HG02840 (cell line): ENCODE data around the gene SMIM44.

Experiments
- ATAC-seq: cut with Tn5 transposase; IDR thresholded peaks from one replicate; pipeline ENCODE4 v1.9.1; 2021; ENCODE audit warnings: mild to moderate bottlenecking, moderate library complexity, moderate number of reproducible peaks; ENCODE audit not compliant: unreplicated experiment, low FRiP score

Gene SMIM44

DNA sequence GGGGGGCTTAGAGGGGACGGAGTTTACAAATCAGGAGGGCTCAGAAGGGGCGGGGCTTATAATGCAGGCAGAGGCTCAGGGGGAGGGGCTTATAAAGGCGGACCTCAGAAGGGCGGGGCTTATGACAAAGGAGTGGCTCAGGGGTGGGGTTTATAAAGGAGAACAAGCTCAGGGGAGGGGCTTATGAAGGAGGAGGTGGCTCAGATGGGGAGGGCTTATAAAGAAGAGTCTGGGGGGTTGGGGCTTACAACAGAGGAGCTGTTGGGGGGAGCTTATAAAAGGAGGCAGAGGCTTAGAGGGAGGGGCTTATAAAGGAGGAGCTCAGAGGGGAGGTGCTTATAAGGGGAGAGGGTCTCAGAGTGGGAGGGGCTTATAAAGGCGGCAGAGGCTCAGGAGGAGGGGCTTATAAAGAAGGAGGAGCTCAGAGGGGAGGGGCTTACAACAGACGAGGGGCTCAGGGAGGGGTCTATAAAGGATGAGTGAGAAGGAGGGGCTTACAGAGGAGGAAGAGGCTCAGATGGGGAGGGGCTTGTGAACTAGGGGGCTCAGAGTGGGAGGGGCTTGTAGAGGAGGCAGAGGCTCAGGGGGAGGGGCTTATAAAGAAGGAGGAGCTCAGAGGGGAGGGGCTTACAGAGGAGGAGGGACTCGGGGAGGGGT lies 3.9 kb downstream of the SMIM44 start:
- ATAC-seq = no peak

DNA sequence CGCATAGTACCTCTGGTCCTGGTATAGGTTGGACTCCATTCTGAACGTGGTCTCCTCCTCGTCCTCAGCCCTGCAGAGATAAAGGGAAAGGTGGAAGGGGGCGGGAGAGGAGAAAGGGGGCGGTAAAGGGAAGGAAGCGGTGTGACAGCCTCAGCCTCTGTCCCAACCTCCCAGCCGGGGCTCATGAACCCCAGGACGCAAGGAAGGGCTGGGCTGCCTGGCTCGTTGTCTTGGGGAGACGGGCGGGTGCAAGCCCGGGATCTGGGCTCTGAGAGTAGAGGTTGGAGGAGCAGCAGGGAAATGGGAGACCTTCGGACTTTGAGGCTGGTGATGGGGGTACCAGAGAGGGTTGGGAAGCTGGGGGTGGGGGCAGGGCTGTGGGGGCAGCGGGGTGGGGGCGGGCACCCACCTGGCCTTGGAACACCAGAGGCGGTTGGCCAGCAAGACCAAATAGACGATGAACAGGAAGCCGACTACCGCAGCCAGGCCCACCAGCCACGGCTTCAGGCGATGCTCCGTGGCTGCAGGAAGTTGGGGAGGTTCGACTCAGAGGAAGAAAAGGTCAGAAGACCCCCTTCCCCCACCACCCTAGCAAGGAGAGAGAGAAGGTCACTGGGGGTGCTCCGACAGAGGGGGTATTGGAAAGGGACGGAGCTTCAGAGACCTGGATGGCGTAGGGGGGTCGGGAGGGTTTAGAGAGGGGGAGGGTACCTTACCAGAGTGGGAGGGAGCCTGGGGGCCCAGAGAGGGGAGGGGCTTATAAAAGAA lies 4.6 kb downstream of the SMIM44 start:
- ATAC-seq = no peak

DNA sequence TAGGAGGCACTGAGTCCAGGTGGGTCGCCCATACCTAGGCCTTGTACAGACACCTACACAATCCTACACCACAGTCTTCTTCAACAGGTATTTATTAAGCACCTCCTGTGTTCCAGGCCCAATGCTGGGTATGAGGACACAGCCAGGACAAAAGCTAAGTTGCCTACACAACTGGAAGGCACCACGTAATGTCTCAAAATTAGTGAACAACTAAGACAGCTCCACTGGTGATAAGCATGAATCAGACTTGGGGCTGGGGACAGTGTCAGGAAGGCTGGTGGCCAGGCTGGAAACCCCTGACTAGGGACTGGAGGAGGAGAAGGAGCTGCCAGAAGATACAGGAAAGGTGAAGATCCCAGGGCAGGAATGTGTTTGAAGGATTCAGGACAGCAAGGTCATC lies 5.3 kb downstream of the SMIM44 start:
- no peak for ATAC-seq

DNA sequence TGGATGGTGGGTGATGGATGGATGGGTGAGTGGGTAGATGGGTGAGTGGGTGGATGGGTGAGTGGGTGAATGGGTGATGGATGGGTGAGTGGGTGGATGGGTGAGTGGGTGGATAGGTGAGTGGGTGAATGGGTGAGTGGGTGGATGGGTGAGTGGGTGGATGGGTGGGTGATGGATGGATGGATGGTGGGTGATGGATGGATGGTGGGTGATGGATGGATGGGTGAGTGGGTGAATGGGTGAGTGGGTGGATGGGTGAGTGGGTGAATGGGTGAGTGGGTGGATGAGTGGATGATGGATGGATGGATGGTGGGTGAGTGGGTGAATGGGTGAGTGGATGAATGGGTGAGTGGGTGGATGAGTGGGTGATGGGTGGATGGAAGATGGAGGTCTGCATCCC lies 5.7 kb downstream of the SMIM44 start:
- ATAC-seq = no peak

DNA sequence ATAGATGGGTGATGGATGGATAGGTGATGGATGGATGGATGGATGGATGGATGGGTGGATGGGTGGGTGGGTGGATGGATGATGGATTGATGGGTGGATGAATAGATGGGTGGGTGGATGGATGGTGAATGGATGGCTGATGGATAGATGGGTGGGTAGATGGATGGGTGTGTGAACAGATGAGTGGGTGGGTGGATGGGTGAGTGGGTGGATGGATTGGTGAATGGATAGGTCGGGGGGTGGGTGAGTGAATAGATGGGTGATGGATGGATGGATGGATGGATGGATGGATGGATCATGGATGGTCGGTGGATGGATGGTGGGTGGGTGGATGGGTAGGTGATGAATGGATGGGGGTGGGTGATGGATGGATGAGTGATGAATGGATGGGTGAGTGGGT lies 6.4 kb downstream of the SMIM44 start:
- no peak for ATAC-seq

DNA sequence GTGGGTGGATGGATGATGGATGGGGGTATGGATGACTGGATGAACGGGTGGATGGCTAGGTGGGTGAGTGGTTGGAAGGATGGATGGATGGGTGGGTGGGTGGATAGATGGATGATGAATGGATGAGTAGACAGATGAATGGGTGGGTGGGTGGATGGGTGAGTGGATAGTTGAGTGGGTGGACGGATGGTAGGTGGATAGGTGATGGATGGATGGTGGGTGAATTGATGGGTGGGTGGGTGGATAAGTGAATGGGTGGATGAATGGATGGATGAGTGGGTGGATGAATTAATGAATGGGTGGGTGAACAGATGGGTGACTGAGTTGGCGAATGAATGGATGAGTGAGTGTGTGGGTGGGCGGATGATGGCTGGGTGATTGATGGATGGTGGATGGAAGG lies 7.8 kb downstream of the SMIM44 start:
- no peak for ATAC-seq

DNA sequence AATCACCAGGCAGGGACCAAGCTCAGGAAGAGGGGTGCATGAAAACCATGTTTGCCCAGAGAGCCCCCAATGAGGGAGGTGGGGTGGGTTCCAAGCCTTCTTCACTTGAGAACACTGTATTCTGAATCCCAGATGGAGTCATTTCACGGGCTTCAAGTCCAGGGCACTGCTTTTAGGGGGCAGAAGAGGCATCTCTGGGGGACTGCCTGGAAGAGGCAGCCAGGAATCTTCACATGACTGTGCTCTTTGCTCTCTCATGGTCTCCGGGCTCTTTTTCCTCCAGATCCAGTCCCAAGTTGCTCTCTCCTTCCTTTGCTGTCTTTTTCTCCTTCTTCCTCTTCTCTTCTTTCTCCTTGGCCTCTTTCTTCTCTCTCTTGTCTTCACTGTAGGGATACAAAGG lies 8.6 kb downstream of the SMIM44 start:
- no peak for ATAC-seq

DNA sequence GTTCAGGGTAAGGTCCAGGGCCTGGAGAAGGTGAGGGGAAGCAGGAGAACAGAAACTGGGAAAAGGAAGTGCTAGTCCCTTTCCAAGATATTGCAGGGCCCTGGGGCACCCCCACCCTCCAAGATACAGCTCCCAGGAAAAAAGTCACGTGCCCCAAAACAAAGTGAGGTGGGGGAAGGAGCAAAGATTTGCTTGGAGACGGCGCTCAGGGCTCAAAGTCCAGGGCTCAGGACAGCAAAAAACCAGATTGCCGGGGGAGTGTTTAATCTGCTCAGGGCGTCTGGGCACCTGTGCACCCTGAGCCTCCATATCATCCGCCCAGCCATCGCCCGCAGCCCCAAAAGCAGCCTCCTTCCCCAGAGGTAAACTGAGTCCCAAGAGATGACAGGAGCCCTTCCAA lies 9.2 kb downstream of the SMIM44 start:
- no peak for ATAC-seq

DNA sequence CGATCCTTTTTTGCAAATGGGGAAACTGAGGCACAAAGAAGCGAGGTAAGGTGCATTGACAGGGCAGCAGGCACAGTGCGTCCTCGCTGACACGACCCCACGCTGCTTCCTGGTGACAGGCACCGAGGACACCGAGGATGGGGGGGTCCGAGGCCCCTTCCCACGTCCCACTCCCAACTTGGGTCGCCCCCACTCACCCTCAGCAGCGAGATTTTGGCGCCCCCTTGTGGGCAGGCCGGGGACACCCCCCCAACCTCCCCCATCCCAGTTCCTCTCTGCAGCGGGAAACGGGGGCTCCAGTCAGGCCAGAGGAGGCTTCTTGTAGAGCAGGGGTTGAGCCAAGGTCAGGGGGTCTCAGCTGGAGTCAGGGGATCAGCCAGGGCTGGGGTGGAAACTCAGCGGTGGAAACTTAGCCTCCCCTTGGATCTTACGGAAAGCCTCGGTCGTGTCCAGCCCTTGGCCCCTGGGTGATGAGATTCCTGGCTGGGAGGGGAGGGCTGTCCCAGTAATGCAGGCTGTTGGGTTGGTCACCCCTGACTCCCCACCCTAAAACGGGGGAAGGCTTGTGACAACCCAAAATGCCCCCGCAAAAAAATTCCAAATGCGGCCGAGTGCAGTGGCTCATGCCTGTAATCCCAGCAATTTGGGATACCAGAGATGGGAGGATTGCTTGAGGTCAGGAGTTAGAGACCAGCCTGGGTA lies 11.1 kb downstream of the SMIM44 start:
- ATAC-seq = no peak

DNA sequence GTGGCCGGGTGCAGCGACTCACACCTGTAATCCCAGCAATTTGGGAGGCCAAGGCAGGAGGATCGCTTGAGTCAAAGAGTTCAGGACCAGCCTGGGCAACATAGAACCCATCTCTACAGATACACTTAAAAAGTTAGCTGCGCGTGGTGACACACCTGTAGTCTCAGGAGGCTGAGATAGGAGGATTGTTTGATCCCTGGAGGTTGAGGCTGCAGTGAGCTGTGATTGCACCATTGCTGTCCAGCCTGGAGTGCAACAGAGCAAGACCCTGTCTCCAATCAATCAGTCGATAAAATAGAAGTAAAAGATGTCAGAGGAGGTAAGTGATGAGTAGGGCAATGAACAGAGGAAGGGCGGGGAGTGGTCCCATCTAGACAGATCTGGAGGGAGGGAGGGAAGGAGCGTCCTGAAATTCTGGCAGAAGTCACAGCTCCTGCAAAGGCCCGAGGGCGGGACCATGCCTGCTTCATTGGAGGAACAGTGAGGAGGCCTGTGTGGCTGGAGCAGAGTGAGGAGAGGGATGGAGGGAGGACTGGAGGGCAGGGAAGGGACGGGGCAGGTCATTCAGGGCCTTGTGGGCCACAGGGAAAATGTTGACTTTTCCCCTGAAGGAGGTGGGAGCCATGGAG lies 12.6 kb downstream of the SMIM44 start:
- ATAC-seq = no peak

DNA sequence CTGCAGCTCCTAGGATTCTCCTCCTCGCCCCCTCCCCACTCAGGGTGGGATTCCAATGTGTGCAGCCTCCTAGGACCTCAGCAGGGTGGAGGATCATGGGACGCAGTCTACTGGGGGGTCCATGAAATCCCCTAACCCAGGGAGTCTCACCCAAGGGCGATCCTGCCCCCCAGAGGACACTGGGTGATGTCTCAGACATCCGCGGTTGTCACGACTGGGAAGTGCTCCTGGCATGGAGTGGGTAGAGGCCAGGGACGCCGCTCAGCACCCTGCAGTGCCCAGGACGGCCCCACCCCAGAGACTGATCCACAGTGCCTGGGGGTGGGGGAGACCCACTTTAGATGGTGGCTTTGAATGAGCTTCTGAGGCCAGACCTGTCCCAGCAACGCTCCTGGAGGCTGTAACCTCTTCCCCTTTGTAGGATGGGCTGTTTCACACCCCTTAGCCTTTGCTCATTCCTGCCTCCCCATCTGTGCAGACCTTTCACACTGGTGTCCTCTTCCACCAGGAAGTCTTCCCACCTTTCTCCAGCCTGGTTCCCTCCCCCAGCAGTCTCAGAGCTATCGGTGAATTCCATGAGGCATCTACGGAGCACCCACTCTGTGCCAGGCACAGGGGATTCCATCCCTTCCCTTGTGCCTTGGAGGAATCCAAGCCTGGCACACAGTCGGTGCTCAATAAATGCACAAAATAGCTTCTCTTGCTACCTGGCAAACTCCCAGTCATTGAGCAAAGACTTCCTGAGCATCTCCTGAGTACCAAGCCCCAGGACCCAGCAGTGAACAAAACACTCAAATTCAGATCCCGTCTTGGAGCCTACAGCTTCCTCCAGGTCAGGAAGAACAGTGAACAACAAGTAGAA lies 13.4 kb downstream of the SMIM44 start:
- ATAC-seq = no peak

DNA sequence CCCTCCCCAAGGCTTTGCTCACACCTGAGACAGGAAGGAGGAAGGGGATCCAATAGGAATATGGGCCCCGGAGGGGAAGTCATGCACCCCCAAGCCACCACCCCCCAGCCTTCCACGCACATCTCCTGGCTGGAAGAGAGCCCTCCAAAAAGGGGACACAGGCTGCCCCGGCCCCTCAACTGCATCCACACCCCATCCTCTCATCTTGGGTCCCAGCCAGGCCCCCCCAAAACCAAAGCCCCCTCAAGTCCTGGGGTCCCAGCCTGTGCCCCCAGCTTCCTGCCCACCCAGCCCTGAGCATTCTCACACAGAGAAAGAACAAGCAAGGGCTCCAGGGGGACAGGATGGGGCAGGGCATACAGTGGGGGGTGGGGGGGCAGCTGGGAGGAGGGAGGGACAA lies 15.0 kb downstream of the SMIM44 start:
- no peak for ATAC-seq

DNA sequence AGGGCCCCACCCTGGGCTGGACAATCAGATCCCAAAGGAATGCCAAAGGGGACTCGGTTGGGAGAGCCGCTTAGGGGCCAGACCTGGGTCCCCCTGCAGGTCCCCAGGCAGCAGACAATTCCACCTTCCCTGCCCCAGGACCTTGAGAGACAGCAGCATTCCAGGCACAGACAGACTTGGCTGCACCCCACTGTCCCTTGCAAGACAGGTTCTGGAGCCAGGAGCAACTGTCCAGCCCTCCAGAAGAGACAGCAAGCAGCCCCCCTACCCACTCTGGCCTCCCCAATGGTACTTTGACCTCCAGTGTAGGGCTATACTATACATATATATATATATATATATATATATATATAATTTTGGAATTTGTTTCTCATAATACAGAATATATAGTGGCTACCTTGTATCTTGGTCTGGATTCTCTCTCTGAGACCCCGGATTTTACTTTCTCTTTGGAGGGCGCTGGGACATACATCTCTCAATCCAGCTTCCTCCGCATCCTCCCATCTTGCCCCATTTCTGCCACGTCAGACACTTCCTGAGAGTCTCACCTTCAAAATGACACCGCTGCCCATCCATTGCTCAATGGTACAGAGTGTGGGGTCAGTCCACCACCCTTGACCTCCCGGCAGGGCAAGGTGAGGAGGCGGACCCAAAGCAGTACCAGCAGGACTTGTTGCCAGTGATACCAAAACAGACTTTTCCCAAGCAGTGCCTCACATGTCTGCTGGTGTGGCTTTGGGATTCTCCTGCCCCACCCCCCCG lies 15.6 kb downstream of the SMIM44 start:
- no peak for ATAC-seq

DNA sequence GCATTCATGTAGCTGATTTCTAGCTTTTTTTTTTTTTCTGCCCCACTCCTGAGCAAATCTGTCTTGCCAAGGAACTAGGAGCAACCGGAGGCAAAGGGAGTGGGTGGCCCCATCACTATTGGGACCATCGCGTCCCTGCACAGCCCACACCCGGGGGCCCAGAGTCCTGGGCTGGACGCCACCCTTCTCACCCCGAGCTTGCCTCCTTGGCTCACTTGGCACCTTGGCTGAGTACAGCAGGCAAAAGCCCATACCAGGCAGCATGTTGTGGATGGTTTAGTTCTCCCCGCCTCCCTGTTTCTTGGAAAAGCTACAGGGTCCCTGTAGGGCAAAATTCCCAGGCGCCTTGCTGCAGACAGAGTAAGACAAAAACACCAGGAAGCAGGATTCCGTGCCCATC lies 16.6 kb downstream of the SMIM44 start:
- ATAC-seq = no peak

DNA sequence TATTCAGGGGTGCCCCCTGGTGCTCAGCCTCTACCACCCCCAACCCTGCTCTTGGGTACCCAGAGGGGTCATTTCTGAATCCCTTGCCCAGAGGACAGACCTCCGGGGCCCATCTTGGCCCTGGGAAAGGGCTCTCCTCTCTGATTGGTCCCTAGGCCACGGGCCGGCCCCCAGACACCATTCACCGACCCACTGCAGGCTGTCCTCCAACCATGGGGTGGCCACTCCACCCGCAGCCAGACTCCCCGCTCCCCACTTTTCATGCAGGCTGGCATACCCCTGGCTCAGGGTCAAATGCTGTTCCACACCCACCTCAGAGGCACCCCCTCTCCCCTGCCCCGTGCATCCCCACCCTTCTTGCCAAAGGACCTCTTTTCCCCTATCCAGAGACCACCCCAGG lies 17.7 kb downstream of the SMIM44 start:
- ATAC-seq = no peak

DNA sequence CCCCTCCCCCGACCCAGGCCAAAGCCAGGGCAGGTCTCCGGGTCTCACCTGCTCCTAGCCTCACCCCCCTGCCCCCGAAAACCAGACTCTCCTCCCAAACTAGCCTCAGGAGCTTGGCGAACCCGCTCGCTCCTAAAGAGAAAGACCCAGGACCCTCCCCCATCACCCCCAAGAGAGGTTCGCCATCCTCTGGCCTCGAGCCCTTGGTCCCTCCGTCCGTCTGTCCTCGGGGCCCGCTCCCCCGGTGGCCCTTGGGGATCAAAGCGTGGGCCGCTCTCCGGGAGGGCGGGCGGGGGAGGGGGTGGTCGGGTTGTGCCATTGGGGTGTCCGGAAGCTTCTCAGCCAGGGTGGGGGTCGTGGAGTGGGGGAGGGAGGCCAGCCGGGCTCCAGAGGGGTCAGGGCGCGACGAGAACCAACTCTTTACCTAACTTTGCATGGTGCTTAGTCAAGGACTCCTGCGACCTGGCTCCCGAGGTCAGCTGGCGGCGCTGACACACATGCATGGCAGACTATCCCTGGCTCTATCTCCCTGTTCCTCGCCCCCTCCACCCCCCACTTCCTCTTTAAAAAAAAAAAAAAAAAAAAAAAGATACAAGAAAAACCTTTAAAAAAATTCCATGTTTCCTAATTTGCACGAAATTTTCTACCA lies 18.5 kb downstream of the SMIM44 start:
- ATAC-seq = no peak

DNA sequence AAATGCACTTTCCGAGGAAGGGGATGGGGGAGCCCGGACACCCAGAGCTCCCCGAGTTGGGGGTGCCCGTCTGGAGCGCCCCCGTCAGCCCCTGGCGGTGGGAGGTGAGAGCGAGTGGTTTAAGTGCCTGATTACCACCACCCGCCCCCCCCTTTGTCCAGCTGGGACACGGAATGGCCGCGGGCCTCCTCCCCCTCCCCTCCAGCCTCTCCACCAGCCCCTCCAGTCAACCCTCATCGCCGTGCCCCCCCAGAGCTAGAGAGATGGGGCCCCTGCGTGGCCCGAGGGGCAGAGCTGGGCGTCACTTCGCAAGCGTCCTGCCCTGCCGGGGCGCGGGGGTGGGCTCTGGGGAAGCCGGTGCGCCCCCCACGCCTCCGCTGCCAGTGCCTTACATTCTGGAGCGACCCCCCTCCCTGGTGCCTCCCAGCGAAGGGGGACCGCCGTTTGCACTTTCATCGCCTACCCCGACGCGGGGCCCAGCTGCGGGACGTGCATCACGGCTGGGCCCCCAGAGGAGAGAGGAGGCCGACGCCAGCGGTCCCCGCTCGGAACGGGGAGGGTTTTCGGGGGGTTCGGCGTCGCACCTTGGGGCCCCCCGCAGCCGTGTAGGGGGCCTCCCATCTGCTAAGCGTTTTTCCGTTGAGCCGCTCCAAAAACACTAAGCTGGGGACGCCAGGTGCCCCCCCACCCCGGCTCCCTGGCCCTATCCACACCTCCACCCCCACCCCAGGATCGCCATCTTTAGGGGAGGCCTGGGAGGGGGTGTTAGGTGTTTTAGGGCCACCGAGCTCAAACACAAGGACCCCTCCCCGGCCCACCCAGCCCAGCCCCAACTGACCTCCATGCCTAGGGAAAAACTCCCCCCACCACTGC lies 19.3 kb downstream of the SMIM44 start:
- no peak for ATAC-seq
